Islet of Langerhans (tissue), 1 donor: Measurements from ENCODE around the gene SC5D.

ENCODE experiments used
- FAIRE-seq: peaks from one replicate; lab custom pipeline; 2011; peaks lifted over from hg19 to GRCh38; lab: Jason Lieb, UNC

The SC5D gene

DNA sequence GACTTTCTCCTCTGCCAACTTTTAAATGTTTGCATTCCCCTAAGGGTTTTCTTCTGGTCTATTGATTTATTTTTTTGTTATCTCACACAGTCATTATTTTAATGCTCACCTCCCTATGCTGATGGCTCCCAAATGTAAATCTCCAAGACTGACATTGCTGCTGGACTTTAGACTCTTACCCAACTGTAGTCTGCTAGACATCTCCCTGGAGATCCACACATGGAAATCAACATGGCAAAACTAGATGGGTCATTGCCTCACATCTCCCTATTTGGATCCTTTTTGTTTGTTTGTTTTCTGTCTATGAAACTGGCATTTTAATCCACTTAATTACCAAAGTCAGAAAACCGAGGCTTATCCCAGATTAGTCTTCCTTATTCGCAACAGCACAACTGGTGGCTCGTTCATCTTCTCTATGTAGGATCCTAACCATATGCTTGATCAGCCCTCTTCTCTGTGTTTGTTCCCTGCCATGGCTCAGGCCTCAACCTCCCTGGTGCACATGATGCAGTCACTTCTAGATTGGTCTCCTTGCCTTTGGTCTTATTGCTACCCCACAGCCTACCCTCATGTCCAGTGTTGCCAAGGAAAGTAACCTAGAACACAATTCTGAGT lies 37.3 kb downstream of the SC5D start:
- no peak for FAIRE-seq

GRCh38 chr11:121330614-121331435 lies 38.3 kb downstream of the SC5D start:
- FAIRE-seq = no peak

GRCh38 chr11:121334973-121335710 lies 42.6 kb downstream of the SC5D start:
- FAIRE-seq = peak; percentile 43

DNA sequence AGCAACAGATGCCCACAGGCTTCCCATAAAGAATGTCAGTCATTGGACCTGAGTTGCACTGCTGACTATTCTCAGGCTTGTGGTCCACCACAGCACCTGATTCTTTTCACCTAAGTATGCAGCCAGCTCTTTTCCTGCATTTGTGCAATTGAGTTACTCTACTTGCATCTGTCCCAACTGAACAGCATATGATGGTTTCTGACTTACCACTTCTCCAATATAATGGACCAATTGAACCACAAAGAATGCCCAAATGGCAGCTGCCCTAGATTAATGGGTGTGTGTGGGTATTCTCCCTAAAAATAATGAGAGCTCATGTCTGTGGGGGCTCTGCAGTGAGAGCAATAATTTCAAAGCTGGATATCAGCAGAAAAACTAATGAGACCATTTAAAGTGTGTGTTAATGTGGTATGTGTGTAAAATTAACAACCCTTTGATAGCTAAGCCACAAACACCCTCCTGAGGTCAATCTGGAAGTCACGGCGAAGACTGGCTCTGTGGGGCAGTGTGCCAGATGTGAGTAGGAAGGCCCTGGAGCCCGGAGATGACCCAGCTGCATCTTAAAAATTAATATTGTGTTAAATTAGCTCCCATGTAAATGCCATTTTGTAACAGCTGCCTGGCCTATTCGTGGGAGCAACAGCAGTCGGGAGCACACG lies 43.8 kb downstream of the SC5D start:
- no peak for FAIRE-seq

DNA sequence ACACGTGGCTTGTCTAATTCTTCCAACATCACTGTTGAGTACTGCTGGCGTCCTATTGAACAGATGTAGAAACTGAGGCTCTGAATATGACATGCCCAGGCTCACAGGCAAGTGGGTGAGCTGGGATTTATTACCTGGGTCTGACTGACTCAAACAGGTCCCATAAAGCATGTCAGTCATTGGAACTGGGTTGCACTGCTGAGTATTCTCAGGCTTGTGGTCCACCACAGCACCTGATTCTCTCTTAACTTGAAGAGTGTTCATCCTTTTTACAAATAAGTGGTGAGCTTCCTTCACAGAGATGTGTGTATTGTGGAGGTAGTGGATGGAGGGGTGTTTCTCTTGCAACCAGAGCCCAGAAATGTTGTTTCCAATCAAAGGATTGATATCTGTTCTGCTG lies 44.5 kb downstream of the SC5D start:
- FAIRE-seq = no peak

DNA sequence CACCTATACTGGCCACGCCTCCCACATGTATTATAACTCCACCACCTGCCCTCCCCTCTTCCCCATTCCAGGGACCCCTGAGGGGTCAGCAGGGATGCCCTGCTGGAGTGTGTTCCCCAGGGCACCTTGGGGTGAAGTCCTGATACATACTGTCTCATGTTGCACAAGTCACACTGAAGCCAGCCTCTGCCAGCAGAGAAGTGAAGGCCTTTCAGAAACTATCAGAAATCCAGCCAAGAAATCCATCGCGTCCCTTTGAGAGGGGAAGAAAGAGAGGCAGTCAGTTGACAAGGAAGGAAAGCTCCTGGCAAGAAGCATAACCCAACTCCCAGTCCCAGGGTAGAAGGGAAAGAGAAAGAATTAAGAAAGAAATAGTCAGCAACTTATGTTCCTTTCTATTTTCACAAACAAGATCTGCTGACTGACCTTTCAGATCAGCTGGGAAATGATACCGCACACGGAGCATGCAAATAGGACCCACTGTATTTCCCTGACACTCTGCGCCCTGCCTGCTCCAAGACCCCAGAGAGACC lies 45.2 kb downstream of the SC5D start:
- no peak for FAIRE-seq

- FAIRE-seq = no peak
These were observed 46.0 kb downstream of the SC5D start for GRCh38 chr11:121338536-121338935.

DNA sequence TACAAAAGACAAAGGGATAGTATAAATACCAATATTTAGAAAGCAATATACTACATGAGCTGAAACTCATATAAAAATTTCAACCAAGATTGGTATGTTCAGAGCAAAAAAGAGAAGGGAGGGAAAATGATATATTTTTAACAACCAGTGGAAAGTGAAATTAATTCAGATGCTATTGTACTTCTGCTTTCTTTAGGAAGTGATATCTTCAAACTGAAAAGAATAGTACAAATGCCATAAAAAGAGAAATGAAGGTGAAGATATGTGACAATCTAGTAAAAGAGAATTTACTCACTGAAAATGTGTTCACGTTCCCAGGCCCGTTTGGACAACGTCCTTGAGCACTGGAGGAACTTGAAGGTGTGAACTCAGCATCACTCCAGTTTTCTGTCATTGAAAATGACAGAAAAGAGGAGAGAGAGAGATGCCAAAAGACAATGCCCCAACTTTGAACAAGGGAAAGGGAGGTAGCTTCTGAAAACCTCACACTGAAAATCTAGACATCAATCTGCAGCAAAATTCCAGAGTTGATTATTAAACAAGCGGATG lies 47.5 kb downstream of the SC5D start:
- no peak for FAIRE-seq

DNA sequence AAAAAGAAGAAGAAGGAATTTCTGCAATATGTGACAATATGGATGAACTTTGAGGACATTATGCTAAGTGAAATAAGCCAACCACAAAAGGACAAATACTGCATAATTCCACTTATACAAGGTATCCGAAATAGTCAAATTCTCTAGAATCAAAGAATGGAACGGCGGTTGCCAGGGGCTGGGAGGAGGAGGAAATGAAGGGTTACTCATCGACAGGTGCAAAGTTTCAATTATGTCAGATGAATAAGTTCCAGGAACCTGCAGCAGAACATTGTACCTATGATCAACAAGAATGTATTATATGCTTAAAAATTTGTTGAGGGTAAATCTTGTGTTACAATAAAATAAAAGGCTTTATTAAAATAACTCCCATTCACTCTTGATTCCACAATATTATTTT lies 49.0 kb downstream of the SC5D start:
- FAIRE-seq = peak; percentile 94

DNA sequence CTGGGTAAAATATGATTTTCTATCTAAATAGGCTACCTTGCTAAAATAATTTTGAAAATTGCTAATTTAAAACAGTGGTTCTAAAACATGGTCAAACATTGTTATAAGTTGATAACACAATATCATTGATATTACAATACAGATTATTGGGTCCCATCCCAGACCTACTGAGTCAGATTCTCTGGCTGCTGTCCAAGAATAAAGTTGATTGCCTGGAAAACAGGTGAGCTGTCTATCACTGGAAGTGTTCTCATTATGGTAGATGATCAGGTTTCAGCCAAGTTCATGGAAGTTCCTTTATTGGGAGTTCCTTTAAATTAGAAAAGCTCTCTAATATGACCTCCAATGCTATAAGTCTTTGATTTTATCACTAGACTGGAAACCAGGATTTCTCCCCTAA lies 52.3 kb downstream of the SC5D start:
- no peak for FAIRE-seq

GRCh38 chr11:121347094-121347493 lies 54.5 kb downstream of the SC5D start:
- no peak for FAIRE-seq

- no peak for FAIRE-seq
These were observed 55.2 kb downstream of the SC5D start for GRCh38 chr11:121347813-121348212.

GRCh38 chr11:121348220-121348875 lies 55.8 kb downstream of the SC5D start:
- FAIRE-seq = peak; percentile 98

DNA sequence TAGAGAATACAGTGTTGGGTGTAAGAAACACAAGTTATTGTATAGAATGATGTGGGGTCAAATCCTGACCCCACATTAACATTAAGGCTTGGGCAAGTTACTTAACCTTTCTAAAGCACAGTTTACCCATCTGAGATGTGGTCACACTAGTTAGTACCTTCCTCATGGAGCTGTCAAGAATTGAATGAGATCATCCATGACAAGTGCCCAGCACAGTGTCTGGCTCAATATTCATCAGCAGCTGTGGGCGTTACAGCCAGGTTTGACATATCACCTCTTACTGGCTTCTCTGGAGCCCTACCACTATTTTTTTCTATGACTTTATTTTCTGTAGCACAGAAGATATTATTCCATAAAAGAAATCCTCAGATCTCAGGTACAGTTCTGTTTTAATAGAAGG lies 57.2 kb downstream of the SC5D start:
- FAIRE-seq = no peak

DNA sequence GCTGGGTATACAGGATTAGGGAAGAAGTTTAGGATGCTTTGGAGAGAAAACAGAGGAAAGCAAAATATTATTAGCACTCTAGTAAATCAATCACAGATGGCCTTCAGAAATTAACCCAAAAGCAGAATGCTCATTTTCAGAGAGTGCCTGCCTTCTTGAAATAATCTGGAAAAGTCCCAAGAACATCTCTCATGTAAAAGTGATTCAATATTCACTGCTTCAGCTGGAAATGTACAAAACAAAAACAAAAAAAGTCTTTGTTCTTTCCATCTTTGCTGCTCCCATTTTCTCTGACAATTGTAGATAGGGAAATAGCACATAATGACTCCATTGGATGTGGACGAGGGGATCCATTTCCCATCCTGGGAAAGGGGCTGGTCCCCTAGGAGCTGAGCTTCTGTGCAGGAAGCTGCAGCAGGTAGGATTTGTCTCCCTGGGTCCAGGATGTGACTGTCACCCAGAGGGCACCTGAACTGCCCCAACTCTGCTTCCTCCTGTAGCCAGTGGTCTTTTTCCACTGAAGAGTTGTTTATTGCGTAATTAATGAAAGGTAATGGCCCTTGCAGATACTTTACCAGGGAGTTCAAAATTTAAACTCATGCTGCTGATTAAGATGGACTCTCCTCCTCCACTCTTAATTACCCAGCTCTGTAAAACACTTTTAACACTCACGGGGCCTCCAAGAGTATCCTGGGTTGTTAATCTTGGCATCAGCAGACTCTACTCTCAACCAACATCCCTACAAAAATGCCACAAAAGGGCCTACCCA lies 57.9 kb downstream of the SC5D start:
- FAIRE-seq = peak; percentile 84

GRCh38 chr11:121351083-121351630 lies 58.6 kb downstream of the SC5D start:
- FAIRE-seq = peak; percentile 97

DNA sequence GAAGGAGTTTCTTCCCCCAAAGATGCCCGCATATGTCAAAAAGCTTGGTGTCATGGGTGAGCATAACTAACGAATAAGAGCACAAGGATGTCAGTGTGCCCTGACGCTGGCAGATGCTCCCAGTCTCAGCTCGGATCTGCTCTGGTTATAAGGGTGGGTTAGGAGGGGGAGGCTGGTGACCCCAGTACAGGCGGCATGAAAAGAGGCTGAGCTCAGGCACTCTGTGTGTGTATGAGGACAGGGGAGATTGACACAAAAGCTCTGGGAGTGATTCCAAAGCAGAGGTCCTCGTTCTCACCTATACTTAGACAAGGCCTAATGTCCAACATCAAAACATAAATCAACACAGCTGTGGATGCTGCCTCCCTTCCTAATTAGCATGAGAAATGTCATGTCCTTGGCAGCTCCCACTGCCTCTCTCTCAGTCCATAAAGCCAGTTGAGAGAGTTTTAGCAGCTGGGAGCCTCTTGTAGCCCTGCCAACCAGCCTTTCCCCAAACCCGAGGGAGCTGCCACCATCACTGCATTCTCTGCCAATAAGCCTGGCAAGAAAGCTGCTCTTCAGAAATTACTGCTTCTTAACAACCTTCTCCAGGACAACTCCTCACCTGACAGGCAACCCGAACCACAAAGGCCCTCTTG lies 59.8 kb downstream of the SC5D start:
- no peak for FAIRE-seq

DNA sequence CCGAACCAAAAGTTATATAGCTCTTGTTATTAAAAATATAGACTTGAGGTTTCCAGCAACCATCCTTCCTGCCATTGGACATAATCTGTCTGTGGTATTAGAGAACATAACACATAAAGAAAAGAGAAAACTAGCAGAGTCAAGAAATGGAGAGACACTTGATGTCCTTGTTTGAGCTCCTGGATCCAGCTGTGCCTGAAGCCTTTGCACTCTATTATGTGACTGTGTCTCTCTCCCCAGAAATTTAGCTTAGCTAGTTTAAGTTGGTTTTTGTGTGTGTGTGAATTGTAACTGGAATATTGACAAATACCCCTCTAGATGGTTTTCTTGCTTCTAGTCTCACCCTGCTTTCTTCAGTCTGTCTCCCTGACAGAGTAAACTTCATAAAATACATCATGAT lies 61.6 kb downstream of the SC5D start:
- FAIRE-seq = no peak

DNA sequence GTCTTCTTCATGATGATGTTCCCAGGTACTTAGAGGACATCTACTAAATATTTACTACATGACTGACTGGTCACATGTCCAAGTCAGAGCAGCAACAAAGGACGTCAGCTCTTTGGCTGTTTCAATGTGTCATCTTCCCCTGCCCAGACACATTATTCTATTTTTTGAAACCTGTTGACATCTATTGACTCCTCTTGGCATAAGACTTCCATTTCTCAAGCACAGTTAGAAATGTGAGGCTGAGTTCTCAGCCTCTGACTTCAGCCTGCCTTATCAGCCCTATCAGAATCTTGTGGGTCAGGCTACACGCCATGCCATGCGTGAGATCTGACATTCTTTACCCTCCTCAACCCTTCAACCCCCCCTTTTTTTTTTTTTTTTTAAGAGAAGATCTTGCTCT lies 63.8 kb downstream of the SC5D start:
- no peak for FAIRE-seq
